ENCODE results near the gene GRIK2.

Gene GRIK2

GRCh38 chr6:101645770-101646169 lies 252.3 kb downstream of the GRIK2 start:
- DNase-seq = no peak

- no peak for DNase-seq
Measured at GRCh38 chr6:101650402-101651100, 257.0 kb downstream of the GRIK2 start.

DNA sequence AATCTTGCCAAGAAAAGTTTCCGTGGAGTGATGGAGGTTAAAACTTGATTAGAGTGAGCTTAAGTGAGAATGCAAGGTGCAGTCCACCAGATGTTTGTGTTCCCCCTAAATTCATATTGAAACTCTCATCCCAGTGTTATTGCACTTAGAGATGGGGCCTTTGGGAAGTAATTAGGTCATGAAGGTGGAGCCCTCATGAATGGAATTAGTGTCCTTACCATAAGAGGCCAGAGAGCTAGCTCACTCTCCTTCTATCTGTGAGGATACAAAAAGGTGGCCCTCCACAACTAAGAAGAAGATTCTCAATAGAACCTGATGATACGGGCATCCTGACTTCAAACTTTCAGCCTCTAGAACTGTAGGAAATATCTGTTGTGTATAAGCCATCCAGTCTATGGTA lies 258.6 kb downstream of the GRIK2 start:
- DNase-seq = no peak

GRCh38 chr6:101655109-101655508 lies 261.6 kb downstream of the GRIK2 start:
- DNase-seq = no peak

- no peak for DNase-seq
Measured at GRCh38 chr6:101662111-101662897, 268.8 kb downstream of the GRIK2 start.

DNA sequence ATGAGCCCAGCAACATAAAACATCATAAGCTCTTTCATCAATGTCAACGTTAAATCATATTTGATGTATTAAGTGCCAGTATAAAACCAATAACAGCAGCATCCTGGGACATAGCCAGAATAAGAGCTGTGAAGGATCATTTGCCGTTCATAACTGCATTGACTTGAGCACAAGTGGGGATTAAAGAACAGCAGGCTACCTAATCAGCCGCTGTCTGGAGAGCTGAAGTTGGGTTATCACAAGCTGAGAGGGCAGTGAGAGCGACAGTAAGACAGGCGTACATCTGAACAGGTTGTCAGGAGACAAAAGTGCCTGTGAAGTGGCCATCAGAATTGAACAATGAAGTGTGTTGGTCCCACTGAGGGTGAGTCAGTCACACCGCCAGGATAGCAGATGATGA lies 269.6 kb downstream of the GRIK2 start:
- no peak for DNase-seq

GRCh38 chr6:101666256-101666655 lies 272.7 kb downstream of the GRIK2 start:
- DNase-seq = no peak

- no peak for DNase-seq
Measured at GRCh38 chr6:101668496-101669030, 275.1 kb downstream of the GRIK2 start.

DNA sequence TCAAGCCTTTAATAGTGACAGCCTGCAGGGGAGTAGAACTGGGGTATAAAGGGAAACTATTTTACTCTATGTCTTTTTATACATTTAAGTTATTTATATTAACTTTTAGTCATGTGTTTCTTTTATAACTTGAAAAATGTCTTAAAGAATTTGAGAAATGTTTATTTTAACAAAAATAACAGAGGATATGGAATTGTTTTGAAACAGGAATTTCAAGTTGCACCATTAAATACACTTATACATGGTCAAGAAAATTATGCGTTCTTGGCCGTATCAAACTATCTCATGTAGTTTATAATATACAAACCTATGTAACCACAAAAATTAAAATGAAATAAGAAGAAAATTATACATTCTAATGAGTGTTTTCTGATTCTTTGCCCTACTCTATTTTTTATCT lies 282.7 kb downstream of the GRIK2 start:
- DNase-seq = no peak

- DNase-seq = no peak
Measured at GRCh38 chr6:101682937-101683336, 289.4 kb downstream of the GRIK2 start.

- no peak for DNase-seq
Measured at GRCh38 chr6:101683884-101684283, 290.4 kb downstream of the GRIK2 start.

- DNase-seq = no peak
Measured at GRCh38 chr6:101686653-101687052, 293.1 kb downstream of the GRIK2 start.

GRCh38 chr6:101689156-101689555 lies 295.6 kb downstream of the GRIK2 start:
- DNase-seq = no peak

GRCh38 chr6:101689695-101690094 lies 296.2 kb downstream of the GRIK2 start:
- no peak for DNase-seq

GRCh38 chr6:101700655-101701054 lies 307.1 kb downstream of the GRIK2 start:
- no peak for DNase-seq

GRCh38 chr6:101703311-101703710 lies 309.8 kb downstream of the GRIK2 start:
- DNase-seq = no peak

GRCh38 chr6:101705866-101706265 lies 312.4 kb downstream of the GRIK2 start:
- DNase-seq = no peak

- DNase-seq = no peak
Measured at GRCh38 chr6:101706576-101706975, 313.1 kb downstream of the GRIK2 start.

- DNase-seq = no peak
Measured at GRCh38 chr6:101711518-101711917, 318.0 kb downstream of the GRIK2 start.

DNA sequence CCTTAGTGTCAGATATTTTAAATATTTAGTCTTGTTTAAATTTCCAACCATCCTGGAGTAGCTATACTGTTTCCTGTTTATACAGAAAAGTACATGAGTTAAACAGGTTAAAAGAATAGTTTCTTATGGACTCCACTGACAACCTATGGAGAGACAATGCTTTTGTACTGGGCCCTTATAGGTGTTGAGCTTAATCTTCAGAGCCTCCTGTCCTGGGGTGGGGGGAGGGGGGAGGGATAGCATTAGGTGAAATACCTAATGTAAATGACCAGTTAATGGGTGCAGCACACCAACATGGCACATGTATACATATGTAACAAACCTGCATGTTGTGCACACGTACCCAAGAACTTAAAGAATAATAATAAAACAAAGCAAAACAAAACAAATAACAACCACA lies 322.9 kb downstream of the GRIK2 start:
- DNase-seq = no peak

DNA sequence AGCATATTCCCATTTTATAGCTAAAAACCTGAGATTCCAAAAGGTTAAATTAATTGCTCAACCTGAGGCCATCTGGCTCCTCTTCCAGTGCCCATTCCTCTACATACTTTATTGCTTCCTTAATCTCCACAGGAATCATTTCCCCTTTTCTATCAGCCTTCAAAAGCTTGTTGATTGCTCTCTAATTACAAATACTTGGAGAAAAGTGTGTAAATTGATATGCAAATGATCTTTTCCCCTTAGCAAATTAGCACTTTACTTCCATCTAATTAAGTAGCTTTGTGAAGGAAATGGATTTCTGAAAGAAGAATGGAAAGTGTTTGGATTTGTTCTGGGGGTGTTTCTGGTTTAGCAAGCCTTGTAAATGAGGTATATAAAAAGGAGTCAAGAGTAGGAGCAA lies 323.3 kb downstream of the GRIK2 start:
- DNase-seq = no peak

DNA sequence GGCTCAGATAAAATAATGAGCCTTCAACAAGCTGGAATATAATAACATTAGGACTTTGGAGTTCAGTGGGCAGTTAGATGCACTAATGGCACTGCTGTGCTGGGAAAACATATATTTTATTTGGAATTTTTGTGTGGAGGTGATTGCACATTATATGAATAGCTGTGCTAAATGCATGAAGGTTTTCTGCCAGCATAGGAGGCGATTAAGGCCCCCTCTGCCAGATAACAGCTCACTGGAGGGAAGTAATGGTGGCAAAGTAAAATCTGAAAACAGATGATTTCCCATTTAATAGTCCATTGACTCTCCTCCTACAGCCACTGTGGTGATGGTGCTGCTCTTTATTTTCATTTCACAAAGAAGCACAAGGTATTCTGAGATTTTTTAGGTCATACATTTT lies 326.0 kb downstream of the GRIK2 start:
- no peak for DNase-seq

DNA sequence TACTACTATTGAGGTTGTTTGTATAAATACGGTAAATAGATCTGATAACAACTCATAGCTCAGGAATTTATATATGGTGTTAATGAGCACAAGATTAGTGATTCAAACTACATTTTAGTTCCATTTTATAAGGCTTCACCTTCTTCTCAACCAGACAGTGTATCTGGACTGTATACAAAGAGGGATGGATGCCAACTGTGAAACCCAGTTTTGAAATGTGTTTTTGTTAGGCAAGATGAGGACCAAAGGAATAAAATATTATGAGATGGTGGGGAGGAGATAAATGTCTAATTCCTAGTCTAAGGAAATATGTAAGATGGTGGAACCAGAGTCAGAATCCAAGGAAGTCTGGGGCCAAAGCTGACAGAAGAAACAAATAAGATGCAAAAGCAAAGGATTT lies 329.0 kb downstream of the GRIK2 start:
- DNase-seq = no peak

DNA sequence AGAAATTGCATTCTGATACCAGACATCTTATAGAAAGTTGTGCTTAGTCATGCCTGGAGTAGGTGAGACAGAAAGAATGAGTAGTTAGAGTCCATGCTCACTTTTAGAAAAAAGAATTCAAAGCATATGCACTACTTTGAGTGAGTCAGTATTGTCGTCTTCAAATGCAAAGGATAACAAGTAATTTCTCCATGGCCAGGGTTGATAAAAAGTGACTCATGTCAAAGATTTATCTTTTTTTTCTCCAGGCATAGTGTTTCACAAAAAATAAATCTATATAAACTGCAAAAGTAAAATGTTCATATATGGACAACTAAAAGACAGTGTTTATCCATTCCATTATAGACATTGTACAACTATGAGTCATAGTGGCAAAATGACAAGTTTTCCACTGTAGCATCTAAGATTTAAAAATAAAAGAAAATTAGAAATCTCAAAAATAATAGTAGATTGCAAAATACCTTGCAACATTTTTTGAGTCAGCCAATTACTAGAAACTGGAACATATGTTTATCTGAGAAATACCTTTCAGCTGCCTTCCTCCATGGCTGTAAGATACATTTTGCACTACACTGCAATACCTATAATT lies 329.6 kb downstream of the GRIK2 start:
- DNase-seq = no peak
